NCI-H524 (cell line): ENCODE results near the gene PHRF1.

ENCODE experiments used
- DNase-seq, 2 experiments: peaks; one replicate each; lab custom pipeline; 2025; lab: John Stamatoyannopoulos, UW

PHRF1 gene

GRCh38 chr11:575313-575995, 816 bp upstream of the PHRF1 start:
- DNase-seq = peak in 1 of 2 experiments; percentile 77

DNA sequence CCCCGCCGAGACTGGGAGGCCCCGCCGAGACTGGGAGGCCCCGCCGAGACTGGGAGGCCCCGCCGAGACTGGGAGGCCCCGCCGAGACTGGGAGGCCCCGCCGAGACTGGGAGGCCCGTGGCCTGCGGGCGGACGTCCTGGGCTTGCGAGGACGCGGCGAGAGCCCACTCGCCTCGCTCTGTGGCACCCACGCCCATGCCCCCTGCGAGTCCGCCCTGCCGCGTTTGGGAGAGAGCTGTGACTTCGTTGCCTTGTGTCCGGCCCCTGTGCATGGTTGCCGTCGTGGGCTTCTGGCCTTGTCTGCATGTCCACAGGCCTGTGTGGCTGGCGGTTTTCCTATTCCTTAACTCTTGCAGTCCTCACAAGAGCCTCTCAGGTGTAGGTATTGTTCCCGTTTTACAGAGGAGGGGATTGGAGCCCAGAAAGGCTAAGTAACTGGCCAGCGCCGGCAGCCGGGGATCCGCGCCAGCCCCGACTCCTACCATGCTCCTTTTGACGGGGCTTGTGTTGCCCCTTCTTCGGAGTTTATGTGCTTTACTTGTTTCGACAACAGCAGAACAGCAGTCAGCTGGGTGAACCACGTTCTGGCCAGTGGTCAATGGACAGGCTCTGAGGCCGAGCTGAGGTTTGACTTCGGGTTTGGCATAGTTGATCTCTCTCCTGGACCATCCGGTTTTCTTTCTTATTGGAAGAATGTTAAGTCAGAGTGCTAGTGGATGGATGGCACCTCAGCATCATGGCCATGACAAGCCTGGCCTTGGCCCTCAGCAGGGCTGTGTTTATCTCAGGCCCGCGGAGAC, 741 bp downstream of the PHRF1 start:
- no peak for DNase-seq

GRCh38 chr11:577611-577894, 1.3 kb downstream of the PHRF1 start:
- no peak for DNase-seq

DNA sequence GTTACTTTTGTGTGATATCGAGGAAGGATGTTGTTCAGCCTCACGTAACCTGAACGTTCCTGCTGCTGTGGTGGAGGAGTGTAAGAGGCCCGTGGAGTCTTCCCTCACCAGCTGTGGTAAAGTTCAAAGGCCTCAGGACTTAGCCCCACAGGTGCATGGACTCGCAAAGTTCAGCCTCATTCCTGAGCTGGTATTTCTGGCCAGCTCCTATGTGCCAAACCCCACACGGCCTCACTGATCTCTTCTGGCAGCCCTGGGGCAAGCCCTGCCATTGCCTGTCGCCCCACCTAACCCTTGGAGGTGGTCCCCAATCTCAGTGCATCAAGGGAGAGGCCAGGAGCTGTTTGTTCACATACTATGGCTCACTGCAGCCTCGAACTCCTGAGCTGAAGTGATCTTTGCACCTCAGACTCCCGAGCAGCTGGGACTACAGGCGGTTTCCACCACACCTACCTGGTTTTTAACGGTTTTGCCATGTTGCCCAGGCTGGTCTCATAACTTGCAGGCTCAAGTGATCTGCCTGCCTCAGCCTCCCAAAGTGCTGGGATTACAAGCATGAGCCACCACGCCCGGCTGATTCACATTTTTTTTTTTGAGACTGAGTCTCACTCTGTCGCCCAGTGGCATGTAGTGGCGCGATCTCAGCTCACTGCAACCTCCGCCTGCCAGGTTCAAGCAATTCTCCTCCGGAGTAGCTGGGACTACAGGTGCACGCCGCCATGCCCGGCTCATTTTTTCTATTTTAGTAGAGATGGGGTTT, 2.2 kb downstream of the PHRF1 start:
- DNase-seq = no peak

DNA sequence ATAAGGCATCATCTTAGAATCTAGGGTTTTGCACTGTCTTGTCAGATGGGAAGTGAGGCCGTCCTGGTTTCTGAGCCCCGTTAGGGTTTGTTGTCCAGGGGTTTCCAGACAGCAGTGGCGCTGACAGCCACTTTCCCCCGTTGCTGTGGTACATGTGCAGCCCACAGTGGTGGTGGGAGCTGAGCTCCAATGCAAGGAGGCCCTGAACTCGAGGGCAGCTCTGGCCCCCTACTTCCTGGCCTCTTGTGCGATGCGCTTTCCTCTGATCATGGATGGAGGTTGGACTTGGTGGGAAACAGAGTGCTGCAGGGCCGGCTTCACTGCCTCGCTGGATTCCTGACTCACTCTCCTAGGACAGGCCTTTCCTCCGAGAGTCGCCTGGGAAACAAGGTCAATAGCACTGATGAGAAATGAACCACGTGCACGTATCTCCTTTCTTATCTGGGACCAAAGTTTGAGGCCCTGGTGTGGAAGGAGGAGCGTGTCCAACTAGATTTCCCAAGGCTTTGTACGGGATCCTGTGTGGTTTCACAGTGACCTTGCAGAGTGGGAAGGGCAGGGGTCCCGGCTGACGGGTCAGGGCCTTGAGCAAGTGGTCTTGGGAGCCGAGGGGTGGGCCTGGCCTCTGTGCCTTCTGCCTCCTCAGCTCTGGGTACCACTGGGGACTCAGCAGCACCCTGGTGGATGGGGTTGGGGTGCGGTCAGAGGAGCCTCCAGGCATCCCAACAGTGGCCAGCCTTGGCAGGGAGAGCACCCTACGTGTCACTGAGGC, 3.7 kb downstream of the PHRF1 start:
- no peak for DNase-seq

DNA sequence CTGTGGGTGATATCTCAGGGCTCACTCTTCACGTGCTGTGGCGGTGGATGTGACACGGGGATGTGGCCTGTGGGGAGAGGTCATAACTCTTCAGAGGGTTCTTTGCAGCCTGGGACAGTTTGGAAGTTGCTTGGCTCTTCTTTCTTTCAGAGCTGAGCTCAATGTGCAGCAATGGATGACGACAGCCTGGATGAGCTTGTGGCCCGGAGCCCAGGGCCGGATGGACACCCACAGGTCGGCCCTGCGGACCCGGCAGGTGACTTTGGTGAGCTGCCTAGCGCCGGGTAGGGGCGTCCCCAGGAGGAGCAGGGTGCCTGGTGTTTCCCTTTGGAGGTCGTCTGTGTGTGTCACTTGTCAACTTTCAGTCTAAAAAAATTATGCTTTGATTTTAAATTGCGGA, 5.1 kb downstream of the PHRF1 start:
- DNase-seq = no peak

DNA sequence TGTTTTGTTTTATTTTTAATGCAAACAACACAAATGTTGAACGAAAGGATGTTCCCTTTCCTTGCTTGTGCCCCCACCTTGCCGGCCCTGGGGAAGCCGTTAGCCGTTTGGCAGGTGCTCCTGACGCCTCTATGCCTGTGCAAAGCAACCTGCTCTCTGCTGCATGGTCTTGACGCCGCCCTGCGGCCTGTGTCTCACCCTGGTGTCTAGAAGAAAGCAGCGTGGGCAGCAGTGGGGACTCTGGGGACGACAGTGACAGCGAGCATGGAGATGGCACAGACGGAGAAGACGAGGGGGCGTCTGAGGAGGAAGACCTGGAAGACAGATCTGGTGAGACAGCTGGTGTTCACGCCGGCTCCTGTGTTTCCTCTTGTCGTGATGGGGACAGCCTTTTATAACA, 5.5 kb downstream of the PHRF1 start:
- no peak for DNase-seq

- no peak for DNase-seq
Measured at GRCh38 chr11:584287-584686, 8.0 kb downstream of the PHRF1 start.

- DNase-seq = no peak
Measured at GRCh38 chr11:586376-587316, 10.4 kb downstream of the PHRF1 start.

GRCh38 chr11:587546-587945, 11.3 kb downstream of the PHRF1 start:
- no peak for DNase-seq

- DNase-seq = no peak
Measured at GRCh38 chr11:587978-588380, 11.7 kb downstream of the PHRF1 start.

DNA sequence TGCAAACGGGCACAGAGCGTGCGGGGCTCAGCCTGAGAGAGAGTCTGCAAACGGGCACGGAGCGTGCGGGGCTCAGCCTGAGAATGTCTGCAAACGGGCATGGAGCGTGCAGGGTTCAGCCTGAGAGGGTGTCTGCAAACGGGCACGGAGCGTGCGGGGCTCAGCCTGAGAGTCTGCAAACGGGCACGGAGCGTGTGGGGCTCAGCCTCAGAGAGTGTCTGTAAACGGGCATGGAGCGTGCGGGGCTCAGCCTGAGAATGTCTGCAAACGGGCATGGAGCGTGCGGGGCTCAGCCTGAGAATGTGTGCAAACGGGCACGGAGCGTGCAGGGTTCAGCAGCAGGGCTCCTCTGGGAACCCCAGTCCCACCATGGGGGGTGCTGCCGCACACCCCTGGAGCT, 13.5 kb downstream of the PHRF1 start:
- DNase-seq = no peak

GRCh38 chr11:590997-591396, 14.7 kb downstream of the PHRF1 start:
- no peak for DNase-seq

DNA sequence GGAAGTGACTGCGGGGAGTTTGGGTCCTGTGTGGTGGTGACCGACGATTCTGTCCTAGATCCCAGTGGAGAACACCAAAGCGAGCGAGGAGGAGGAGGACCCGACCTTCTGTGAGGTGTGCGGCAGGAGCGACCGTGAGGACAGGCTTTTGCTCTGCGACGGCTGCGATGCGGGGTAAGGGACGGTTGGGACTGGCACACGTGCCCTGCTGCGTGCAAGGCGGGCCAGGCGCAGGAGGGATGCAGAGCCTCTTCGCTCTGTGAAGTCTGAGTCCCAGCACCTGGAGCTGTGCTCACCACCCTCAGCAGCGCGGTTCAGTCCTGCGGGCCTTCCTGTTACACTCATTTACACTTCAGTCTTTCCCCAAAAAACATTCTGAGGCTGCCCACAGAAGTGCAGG, 16.2 kb downstream of the PHRF1 start:
- no peak for DNase-seq

GRCh38 chr11:592918-593317, 16.6 kb downstream of the PHRF1 start:
- no peak for DNase-seq

DNA sequence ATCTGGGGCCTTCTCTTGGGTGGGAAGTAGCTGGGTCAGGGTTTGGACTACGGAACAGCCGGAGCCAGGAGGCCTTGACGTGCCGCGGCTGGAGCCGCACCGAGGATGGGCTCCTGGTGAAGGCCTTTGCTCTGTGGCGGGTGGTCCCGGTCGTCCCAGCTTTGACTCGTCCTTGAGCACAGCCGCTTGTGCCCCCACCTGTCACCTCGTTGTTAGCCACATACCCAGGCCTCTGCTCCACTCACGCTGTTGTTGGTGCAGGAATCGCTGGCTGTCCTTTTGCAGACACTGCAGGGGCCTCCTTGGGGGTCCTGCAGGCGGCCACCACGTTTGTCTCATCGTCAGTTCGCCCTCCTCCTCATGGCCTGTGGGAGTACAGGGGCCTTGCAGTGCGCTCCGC, 17.1 kb downstream of the PHRF1 start:
- DNase-seq = no peak

- no peak for DNase-seq
Measured at GRCh38 chr11:595400-595799, 19.1 kb downstream of the PHRF1 start.

DNA sequence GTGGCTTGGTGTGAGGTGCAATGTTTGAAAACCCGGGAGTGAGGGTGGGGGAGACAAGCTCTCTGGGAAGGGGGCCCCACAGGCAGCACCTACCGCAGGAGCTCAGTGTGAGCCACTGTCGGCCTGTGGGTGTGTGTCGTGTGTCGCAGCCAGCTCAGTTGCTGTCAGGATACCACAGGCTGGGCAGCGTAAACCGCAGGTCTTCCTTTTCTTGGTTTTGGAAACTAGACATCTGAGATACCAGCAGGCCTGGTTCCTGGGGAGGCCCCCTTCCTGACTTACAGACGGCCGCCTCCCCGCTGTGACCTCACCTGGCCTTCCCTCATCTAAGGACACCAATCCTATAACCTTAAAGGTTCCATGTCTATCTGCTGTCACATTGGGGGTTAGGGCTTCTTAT, 20.1 kb downstream of the PHRF1 start:
- DNase-seq = no peak

DNA sequence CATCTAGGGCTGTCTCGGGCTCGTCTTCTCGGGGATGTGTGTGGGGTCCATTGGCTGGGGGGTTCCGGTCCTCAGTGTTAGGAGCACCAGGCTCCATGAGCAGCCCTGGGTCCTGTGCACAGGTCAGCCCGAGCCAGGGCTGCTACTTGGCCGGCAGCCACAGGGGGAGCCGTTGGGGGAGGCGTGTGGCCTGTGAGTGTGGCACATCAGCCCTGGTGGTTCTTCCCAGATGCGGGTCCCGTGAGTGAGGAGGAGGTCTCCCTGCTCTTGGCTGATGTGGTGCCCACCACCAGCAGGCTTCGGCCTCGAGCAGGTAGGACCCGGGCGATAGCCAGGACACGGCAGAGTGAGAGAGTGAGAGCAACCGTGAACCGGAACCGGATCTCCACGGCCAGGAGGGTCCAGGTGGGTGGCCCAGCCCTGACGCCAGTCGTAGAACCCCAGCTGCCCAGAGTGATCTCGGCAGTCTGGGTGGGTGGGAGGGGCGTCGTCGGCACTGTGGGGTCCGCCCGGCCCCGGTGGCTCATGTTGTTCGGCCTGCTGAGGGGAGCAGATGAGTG, 21.0 kb downstream of the PHRF1 start:
- DNase-seq = no peak

DNA sequence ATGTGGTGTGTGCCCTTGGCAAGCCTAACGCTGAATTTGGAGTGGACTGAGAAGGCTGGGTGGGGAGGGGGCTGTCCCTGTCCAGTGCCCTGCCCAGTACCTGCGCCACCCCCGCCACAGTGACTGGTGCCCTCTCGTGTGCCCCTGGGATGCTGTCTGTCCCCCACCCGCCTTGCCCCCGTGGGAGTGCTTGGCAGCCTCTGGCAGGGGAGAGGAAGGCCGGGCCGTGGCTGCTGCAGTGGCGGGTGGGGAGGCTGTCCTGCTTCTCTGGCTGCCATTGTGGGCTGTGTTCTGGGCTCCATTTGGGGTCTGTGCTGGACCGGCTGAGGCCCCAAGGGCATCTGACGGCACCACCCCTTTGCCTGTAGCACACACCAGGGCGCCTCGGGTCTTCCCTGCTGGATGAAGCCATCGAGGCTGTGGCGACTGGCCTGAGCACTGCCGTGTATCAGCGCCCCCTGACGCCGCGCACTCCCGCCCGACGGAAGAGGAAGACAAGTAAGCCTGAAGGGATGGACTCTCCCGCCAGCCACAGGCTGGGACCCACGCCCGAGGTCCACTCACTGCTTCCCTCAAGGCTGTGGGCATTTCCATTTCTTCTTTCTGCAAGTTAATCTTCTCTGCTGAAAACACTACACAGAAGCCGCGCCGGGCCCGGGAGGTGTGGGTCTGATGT, 21.9 kb downstream of the PHRF1 start:
- no peak for DNase-seq
